CD8-positive, alpha-beta memory T cell (primary cell): Measurements from ENCODE around the gene MYRIP. TPM values are rescaled to one million over a fixed set of nuclear protein-coding genes. Genes with fewer than 3 reads are reported as not detected.
"Not testable (repeated sequence)": the region's sequence is repeated elsewhere in the genome, so short reads cannot be mapped to it uniquely, and the experiment has no call there.

Experiments
- CTCF ChIA-PET: fragments of 350-600 bp; sonication (Branson Sonifier 250); formaldehyde crosslinking; loops from one replicate; lab custom pipeline; 2021; ENCODE audit warnings: antibody characterized with exemption; lab: Charles Lee
- POLR2A ChIA-PET: fragments of 350-600 bp; sonication (Branson Sonifier 250); formaldehyde crosslinking; loops from one replicate; lab custom pipeline; 2021; ENCODE audit warnings: antibody characterized with exemption; lab: Charles Lee
- DNase-seq, 5 donors: peaks; one replicate each; pipeline versions ENCODE4 v3.0.0 to v3.0.0-alpha.2; 2020 to 2022; ENCODE audit warnings: mixed read lengths in 1 of 5
- H3K27ac ChIP-seq: one replicate; pipeline ENCODE4 v1.7.0; 2013; ENCODE audit warnings: low read depth, mild to moderate bottlenecking, low read length, moderate library complexity
- H3K27me3 ChIP-seq: 2 replicates; pipeline ENCODE4 v1.7.0; 2013; ENCODE audit warnings: low read length, mild to moderate bottlenecking; ENCODE audit not compliant: insufficient read depth, poor library complexity, severe bottlenecking
- H3K36me3 ChIP-seq: 2 replicates; pipeline ENCODE4 v1.7.0; 2013; ENCODE audit warnings: mild to moderate bottlenecking, low read length, moderate library complexity; ENCODE audit not compliant: insufficient read depth
- H3K4me1 ChIP-seq: 2 replicates; pipeline ENCODE4 v1.7.0; 2013; ENCODE audit warnings: mild to moderate bottlenecking, low read length, moderate library complexity; ENCODE audit not compliant: insufficient read depth
- H3K4me3 ChIP-seq: 2 replicates; pipeline ENCODE4 v1.7.0; 2013; ENCODE audit warnings: mild to moderate bottlenecking, low read length
- H3K9me3 ChIP-seq: 2 replicates; pipeline ENCODE4 v1.7.0; 2013; ENCODE audit warnings: mild to moderate bottlenecking, low read length
- H3K27ac Mint-ChIP-seq, 8 donors: one replicate each; pipeline ENCODE4 v1.8.0; 2020 to 2021; ENCODE audit warnings: mixed read lengths in 8 of 8, mild to moderate bottlenecking in 6 of 8, inconsistent platforms in 3 of 8, moderate library complexity in 3 of 8
- H3K27me3 Mint-ChIP-seq, 2 donors: one replicate each; pipeline ENCODE4 v1.8.0; 2020 to 2021; ENCODE audit warnings: mixed read lengths in 2 of 2, mild to moderate bottlenecking in 1 of 2, moderate library complexity in 1 of 2
- H3K36me3 Mint-ChIP-seq, 3 donors: one replicate each; pipeline ENCODE4 v1.8.0; 2020 to 2021; ENCODE audit warnings: mixed read lengths in 3 of 3, inconsistent platforms in 1 of 3, mild to moderate bottlenecking in 1 of 3
- H3K4me1 Mint-ChIP-seq, 3 donors: one replicate each; pipeline ENCODE4 v1.8.0; 2020 to 2021; ENCODE audit warnings: mixed read lengths in 3 of 3, inconsistent platforms in 1 of 3, mild to moderate bottlenecking in 1 of 3
- H3K4me3 Mint-ChIP-seq, 7 donors: one replicate each; pipeline ENCODE4 v1.8.0; 2020 to 2021; ENCODE audit warnings: mixed read lengths in 7 of 7, mild to moderate bottlenecking in 6 of 7, moderate library complexity in 4 of 7, inconsistent platforms in 2 of 7
- H3K9me3 Mint-ChIP-seq, 5 donors: one replicate each; pipeline ENCODE4 v1.8.0; 2020 to 2022; ENCODE audit warnings: mixed read lengths in 5 of 5, mild to moderate bottlenecking in 3 of 5, moderate library complexity in 2 of 5, inconsistent platforms in 1 of 5
- polyA plus RNA-seq: library from polyadenylated mRNA; unstranded; fragments of 300-500 nt; fragmentation: Illumina TruSeq; gene quantifications from one replicate; pipeline ENCODE4 v1.2.3, GENCODE V29; 2021
- total RNA-seq, 2 experiments: library from RNA; stranded (reverse); gene quantifications; one replicate each; pipeline ENCODE4 v1.2.3, GENCODE V29; 2021

Gene MYRIP
- total and polyA plus RNA-seq, 3 experiments from 2014 or later = not detected

DNA sequence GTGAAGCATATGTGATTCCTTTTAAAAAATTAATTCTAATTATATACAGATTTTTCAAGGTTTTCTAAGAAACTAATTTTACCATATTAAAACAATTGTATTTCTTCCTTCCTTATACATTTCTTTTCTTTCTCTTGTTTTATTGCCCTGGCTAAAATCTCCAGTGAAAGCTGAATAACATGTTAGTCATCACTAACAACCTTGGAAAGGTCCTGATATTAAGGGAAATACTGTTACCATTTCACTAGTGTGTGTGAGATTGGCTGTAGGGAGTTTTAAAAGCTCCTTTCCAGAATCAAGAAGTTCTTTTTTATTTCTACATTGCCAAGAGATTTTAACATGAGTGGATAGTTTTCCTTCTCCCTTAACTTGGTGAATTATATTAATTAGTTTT, 270.4 kb downstream of the MYRIP start:
- Mint-ChIP-seq H3K4me1 (no peaks in the 10 kb centered on the region), H3K27me3 (peaks cover 3% of the 10 kb centered on the region in 2 donors), H3K4me3 (no peak overlapping the region), H3K36me3 (no peaks in the 10 kb centered on the region), H3K9me3 (peaks cover 0 to 11% (median 0%) of the 10 kb centered on the region in 5 donors), H3K27ac (no peak overlapping the region)
- POLR2A ChIA-PET = no interaction called here
- no peak overlapping the region for H3K4me3 ChIP-seq
- CTCF ChIA-PET = no interaction called here
- H3K27me3 ChIP-seq = no peaks in the 10 kb centered on the region
- DNase-seq = no peak
- H3K9me3 ChIP-seq = peaks cover 3% of the 10 kb centered on the region
- no peak overlapping the region for H3K27ac ChIP-seq
- no peaks in the 10 kb centered on the region for H3K36me3 ChIP-seq
- no peaks in the 10 kb centered on the region for H3K4me1 ChIP-seq

DNA sequence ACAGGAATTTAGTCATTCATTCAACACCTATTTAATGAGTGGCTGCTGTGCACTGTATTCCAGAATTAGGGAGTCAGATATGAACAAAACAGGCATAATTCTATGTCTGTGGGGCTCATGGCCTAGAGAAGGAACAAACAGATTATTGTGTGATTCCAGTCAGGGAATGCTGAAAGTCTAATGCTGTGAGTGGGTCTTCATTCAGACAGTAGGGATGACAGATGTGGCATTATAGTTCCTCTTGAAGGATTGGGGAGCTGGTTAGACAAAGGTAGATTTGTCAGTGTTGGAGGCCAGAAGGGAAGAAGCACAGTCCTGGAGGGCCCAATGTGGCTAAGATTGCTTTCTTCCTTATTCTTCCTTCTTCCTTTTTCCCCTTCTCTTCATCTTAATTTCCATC, 273.7 kb downstream of the MYRIP start:
- CTCF ChIA-PET = no interaction called here
- no peaks in the 10 kb centered on the region for H3K27me3 ChIP-seq
- peaks cover 3% of the 10 kb centered on the region in 2 donors for H3K27me3 Mint-ChIP-seq
- no peaks in the 10 kb centered on the region for H3K4me1 Mint-ChIP-seq
- H3K27ac Mint-ChIP-seq = no peak overlapping the region
- no peaks in the 10 kb centered on the region for H3K4me1 ChIP-seq
- DNase-seq = no peak
- peaks cover 0 to 11% (median 0%) of the 10 kb centered on the region in 5 donors for H3K9me3 Mint-ChIP-seq
- no peak overlapping the region for H3K27ac ChIP-seq
- H3K4me3 ChIP-seq = no peak overlapping the region
- H3K9me3 ChIP-seq = peaks cover 3% of the 10 kb centered on the region
- H3K4me3 Mint-ChIP-seq = no peak overlapping the region
- no peaks in the 10 kb centered on the region for H3K36me3 ChIP-seq
- no peaks in the 10 kb centered on the region for H3K36me3 Mint-ChIP-seq
- POLR2A ChIA-PET = no interaction called here

DNA sequence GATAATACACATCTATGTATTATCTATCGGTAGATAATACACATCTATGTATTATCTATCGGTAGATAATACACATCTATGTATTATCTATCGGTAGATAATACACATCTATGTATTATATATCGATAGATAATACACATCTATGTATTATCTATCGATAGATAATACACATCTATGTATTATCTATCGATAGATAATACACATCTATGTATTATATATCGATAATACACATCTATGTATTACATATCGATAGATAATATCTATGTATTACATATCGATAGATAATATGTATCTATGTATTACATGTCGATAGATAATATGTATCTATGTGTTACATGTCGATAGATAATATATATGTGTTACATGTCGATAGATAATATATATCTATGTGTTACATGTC, 275.0 kb downstream of the MYRIP start:
- peaks cover 0 to 11% (median 0%) of the 10 kb centered on the region in 5 donors for H3K9me3 Mint-ChIP-seq
- H3K36me3 ChIP-seq, H3K4me3 Mint-ChIP-seq, H3K27ac ChIP-seq, H3K27ac Mint-ChIP-seq, H3K4me3 ChIP-seq, CTCF ChIA-PET, H3K27me3 Mint-ChIP-seq, DNase-seq, H3K4me1 Mint-ChIP-seq, H3K27me3 ChIP-seq, H3K36me3 Mint-ChIP-seq, POLR2A ChIA-PET, H3K9me3 ChIP-seq, H3K4me1 ChIP-seq: not testable (repeated sequence)

DNA sequence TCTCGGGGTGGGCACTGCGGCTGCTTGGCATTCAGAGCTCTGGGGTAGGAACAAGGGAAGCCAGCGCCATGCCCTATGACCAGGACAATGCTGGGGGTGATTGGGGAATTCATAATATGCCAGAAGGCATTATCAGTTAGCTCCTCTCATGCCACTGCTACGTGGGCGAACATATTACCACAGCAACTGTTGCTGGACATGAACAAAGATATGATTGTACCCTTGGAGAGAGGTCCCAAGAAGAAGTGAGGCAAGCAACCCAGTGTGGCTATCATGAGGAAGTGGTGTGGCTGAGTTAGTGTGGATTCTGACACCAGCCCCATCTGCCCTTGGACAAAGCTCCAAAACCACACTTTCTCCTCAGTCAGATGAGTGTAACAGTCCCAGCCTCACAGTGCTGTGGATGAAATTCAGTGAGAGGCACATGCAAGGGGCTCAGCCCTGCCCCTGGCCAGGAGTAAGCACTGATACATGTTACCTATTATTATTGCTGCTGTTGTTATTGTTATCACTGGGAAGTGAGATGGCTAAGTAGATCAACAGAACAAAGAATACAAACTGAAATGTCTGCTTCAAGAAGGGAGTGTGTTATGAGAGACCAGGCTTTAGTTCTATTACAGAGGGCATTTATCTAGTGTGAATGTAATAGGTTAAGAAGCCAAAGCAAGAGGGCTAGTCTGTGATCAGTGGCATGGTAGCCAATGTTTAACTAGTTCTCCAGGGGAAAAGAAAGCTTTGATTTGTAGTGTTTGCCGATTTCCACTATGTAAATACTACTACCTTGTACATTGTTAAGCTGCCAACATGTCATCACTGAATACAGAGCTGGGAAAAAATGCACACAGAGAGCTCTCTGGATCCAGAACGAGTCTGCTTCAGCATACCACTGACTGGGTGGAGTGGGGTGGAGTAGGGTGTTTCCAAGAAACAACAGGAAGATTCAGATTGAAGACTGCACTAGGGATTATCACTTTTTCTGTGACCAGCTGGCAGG, 277.8 kb downstream of the MYRIP start:
- CTCF ChIA-PET = no interaction called here
- Histone ChIP-seq H3K9me3 (peaks cover under 1% of the 10 kb centered on the region), H3K4me1 (no peaks in the 10 kb centered on the region), H3K4me3 (no peak overlapping the region), H3K36me3 (no peaks in the 10 kb centered on the region), H3K27ac (no peak overlapping the region), H3K27me3 (no peaks in the 10 kb centered on the region)
- no peaks in the 10 kb centered on the region for H3K36me3 Mint-ChIP-seq
- peaks cover 0 to 7% (median 0%) of the 10 kb centered on the region in 5 donors for H3K9me3 Mint-ChIP-seq
- no peak for DNase-seq
- POLR2A ChIA-PET = no interaction called here
- no peaks in the 10 kb centered on the region for H3K4me1 Mint-ChIP-seq
- peaks cover 3 to 4% of the 10 kb centered on the region in 2 donors for H3K27me3 Mint-ChIP-seq
- no peak overlapping the region for H3K27ac Mint-ChIP-seq
- H3K4me3 Mint-ChIP-seq = no peak overlapping the region

DNA sequence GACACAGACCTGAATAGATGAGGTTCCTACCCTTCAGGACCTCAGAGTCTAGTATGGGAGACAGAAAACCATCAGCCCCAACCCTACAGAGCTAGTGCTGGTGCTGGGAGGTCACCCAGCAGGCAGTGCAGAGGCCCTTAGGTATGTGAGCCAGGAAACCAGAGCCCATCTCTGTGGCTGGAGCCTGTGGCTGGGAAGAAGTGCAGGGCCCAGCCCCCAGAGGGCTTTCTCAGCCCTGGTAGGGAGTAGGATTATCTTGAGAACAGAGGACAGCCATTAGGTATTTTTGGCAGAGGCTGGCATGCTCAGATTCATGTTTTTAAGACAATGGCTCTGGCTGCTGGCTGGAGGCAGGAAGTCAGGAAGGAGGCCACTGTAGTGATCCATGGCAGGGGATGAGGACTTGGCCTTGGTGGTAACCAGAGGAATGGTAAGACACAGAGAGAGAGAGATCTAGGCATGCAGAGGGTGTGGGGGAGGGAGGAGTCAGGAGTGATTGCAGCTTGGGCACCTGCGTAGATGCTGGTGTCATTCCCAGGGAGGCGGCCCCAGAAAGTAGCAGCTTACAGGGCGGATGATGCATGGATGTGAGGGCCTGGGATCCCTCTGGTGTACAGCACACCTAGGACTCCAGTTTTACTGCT, 279.2 kb downstream of the MYRIP start:
- no peaks in the 10 kb centered on the region for H3K36me3 ChIP-seq
- H3K27ac ChIP-seq = no peak overlapping the region
- POLR2A ChIA-PET = no interaction called here
- H3K9me3 Mint-ChIP-seq = no peaks in the 10 kb centered on the region
- H3K4me3 Mint-ChIP-seq = no peak overlapping the region
- no peak for DNase-seq
- H3K9me3 ChIP-seq = no peaks in the 10 kb centered on the region
- H3K27me3 Mint-ChIP-seq = peaks cover 0 to 3% of the 10 kb centered on the region in 2 donors
- H3K36me3 Mint-ChIP-seq = no peaks in the 10 kb centered on the region
- H3K27ac Mint-ChIP-seq = no peak overlapping the region
- H3K4me3 ChIP-seq = no peak overlapping the region
- no peaks in the 10 kb centered on the region for H3K4me1 Mint-ChIP-seq
- no peaks in the 10 kb centered on the region for H3K4me1 ChIP-seq
- no peaks in the 10 kb centered on the region for H3K27me3 ChIP-seq
- CTCF ChIA-PET = no interaction called here

DNA sequence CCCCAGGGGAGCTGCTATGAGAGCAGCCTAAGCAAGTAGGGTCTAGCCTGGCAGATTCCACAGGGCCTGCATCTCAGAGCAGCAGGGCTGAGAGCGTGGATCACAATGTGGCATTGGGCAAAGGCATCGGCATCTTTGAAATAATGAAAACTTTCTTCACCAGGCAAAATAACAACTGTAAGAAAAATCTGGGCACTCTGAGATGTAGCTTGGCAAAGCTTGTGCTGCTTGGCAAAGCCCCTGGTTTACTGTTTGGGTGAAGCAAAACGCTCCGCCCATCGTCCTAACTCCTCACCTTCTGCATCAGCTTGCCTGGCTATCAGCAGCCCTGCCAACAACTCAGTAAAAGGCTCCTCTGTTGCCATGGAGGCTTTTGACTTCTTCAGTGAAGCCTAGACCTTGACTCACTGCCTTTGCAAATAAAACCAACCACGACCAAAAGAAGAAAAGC, 287.3 kb downstream of the MYRIP start:
- Mint-ChIP-seq H3K27ac (no peak overlapping the region), H3K4me3 (no peak overlapping the region), H3K9me3 (peaks cover 1 to 8% (median 3%) of the 10 kb centered on the region in 5 donors), H3K4me1 (no peaks in the 10 kb centered on the region), H3K36me3 (no peaks in the 10 kb centered on the region), H3K27me3 (peaks cover 5 to 10% of the 10 kb centered on the region in 2 donors)
- ChIA-PET POLR2A (no interaction called here), CTCF (no interaction called here)
- no peaks in the 10 kb centered on the region for H3K9me3 ChIP-seq
- no peak for DNase-seq
- H3K27me3 ChIP-seq = no peaks in the 10 kb centered on the region
- H3K27ac ChIP-seq = no peak overlapping the region
- no peaks in the 10 kb centered on the region for H3K36me3 ChIP-seq
- H3K4me1 ChIP-seq = no peaks in the 10 kb centered on the region
- no peak overlapping the region for H3K4me3 ChIP-seq

DNA sequence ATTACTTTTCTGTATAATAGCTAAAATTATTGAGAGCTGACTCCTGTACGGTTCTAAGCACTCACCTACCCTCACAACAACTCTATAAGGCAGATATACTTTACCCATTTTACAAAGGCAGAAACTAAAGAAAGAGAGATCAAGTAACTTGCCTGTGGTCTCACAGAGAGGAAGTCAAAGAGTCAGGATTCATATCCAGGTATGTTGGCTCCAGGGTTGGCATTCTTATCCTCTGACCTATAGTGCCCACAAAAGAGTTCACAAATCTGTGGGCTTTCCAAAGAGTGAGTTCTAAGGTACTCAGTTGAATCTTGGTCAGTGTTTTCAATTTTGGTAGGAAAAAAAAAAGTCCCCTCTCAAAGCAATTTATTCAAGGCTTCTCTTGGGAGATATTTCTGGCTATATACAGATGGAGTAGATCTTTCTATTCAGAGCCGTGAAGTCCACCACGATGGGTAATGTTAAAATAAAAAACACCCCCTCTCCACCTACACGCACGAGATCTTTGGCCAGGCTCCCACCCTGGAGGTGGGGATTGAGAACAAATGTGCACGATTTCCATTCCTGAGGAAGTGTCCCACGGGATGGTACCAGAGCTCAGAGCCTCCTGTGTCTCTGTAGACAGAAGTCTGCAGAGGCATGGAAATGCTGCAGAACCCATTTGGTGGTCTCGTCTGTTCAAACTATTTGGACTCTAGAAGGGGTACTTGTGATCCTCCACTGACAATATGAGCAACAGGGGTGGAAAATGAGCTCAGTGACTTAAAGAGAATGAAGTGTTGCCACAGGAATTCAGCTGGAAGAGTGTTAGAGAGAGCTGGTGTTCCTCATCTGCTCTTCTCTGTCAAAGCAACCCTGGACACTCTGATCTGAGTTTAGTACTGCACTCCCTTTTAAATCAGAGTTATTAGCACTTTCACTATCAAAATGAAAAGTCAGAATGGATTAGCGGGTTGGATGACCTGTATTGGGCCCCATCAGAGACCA, 288.0 kb downstream of the MYRIP start:
- H3K4me1 ChIP-seq = no peaks in the 10 kb centered on the region
- H3K36me3 ChIP-seq = no peaks in the 10 kb centered on the region
- H3K27ac ChIP-seq = no peak overlapping the region
- H3K9me3 ChIP-seq = no peaks in the 10 kb centered on the region
- H3K27me3 ChIP-seq = no peaks in the 10 kb centered on the region
- H3K27ac Mint-ChIP-seq = no peak overlapping the region
- peaks cover 2 to 8% (median 5%) of the 10 kb centered on the region in 5 donors for H3K9me3 Mint-ChIP-seq
- H3K27me3 Mint-ChIP-seq = peaks cover 4 to 10% of the 10 kb centered on the region in 2 donors
- POLR2A ChIA-PET = no interaction called here
- H3K4me3 Mint-ChIP-seq = no peak overlapping the region
- CTCF ChIA-PET = no interaction called here
- no peak for DNase-seq
- H3K36me3 Mint-ChIP-seq = no peaks in the 10 kb centered on the region
- no peaks in the 10 kb centered on the region for H3K4me1 Mint-ChIP-seq
- no peak overlapping the region for H3K4me3 ChIP-seq
